HepG2 (cell line): ENCODE measurements around the gene EHD1. TPM values are rescaled to one million over a fixed set of nuclear protein-coding genes. Genes with fewer than 3 reads are reported as not detected.

Experiments used
- AGO1 ChIP-seq: fragments of 200-400 bp; formaldehyde crosslinking; IDR thresholded peaks from 2 replicates; pipeline ENCODE4 v1.6.1; 2017; ENCODE audit warnings: mild to moderate bottlenecking, low read depth, low read length, moderate library complexity; ENCODE audit not compliant: poor library complexity, severe bottlenecking
- CERS6 ChIP-seq: sonication (generic); formaldehyde crosslinking; IDR thresholded peaks from 2 replicates; pipeline ENCODE4 v1.5.0; 2020; ENCODE audit warnings: missing genetic modification reagents
- CTCF ChIP-seq: sonication (generic); formaldehyde crosslinking; IDR thresholded peaks from 2 replicates; pipeline ENCODE4 v1.5.0; 2020; ENCODE audit warnings: mild to moderate bottlenecking, missing genetic modification reagents, moderate library complexity
- ETV6 ChIP-seq: sonication (generic); formaldehyde crosslinking; conservative IDR thresholded peaks from 2 replicates; pipeline ENCODE4 v1.4.0; 2020; ENCODE audit warnings: missing genetic modification reagents
- GLI4 ChIP-seq: sonication (generic); formaldehyde crosslinking; IDR thresholded peaks from 2 replicates; pipeline ENCODE4 v1.5.1; 2020; ENCODE audit warnings: missing genetic modification reagents, mild to moderate bottlenecking, moderate library complexity, borderline replicate concordance
- KAT7 ChIP-seq: IDR thresholded peaks from 2 replicates; pipeline ENCODE4 v1.6.1; 2018; ENCODE audit warnings: borderline replicate concordance, missing compliant biosample characterization
- MAFG ChIP-seq: sonication (generic); formaldehyde crosslinking; IDR thresholded peaks from 2 replicates; pipeline ENCODE4 v1.5.1; 2020; ENCODE audit warnings: mild to moderate bottlenecking, missing genetic modification reagents
- MED1 ChIP-seq: sonication (generic); formaldehyde crosslinking; IDR thresholded peaks from 2 replicates; pipeline ENCODE4 v1.4.0; 2020; ENCODE audit warnings: missing genetic modification reagents
- PTBP1 ChIP-seq: fragments of 200-400 bp; formaldehyde crosslinking; IDR thresholded peaks from 2 replicates; pipeline ENCODE4 v1.6.1; 2018; ENCODE audit warnings: low read length, low read depth; ENCODE audit not compliant: poor library complexity, severe bottlenecking
- SSRP1 ChIP-seq: IDR thresholded peaks from 2 replicates; pipeline ENCODE4 v1.6.1; 2016; ENCODE audit warnings: control low read depth
- TEAD3 ChIP-seq: optimal IDR thresholded peaks from 2 replicates; pipeline ENCODE3; 2016; ENCODE audit warnings: borderline replicate concordance
- ZNF292 ChIP-seq: sonication (generic); formaldehyde crosslinking; IDR thresholded peaks from 2 replicates; pipeline ENCODE4 v1.8.1; 2022; ENCODE audit warnings: mild to moderate bottlenecking, low read depth, missing genetic modification reagents, borderline replicate concordance
- ZNF781 ChIP-seq: sonication (generic); formaldehyde crosslinking; IDR thresholded peaks from 2 replicates; pipeline ENCODE4 v1.5.1; 2020; ENCODE audit warnings: borderline replicate concordance, mild to moderate bottlenecking, missing genetic modification reagents; ENCODE audit errors: not compliant biosample characterization
- ZNF883 ChIP-seq: sonication (generic); formaldehyde crosslinking; IDR thresholded peaks from 2 replicates; pipeline ENCODE4 v1.5.1; 2020; ENCODE audit warnings: mild to moderate bottlenecking, missing genetic modification reagents; ENCODE audit errors: not compliant biosample characterization
- polyA plus RNA-seq, 8 experiments: library from polyadenylated mRNA; depleted of rRNA in 3 of 8; stranded (reverse) in 7 of 8; unstranded in 1 of 8; fragments of >200 nt; fragmentation: Illumina TruSeq in 4 of 8; extraction: Trizol in 4 of 8; gene quantifications; 2 replicates each; pipeline versions ENCODE4 v1.2.1 to v1.2.3, GENCODE V29; 2011 to 2016; ENCODE audit warnings: low read depth in 4 of 8, missing spikeins in 1 of 8, mixed read lengths in 1 of 8; ENCODE audit not compliant: insufficient read depth in 1 of 8
- total RNA-seq, 5 experiments: library from RNA; depleted of rRNA; stranded (reverse); fragments of >200 nt; fragmentation: Illumina TruSeq; extraction: Trizol; gene quantifications; 2 replicates each; pipeline ENCODE4 v1.2.3, GENCODE V29; 2016; ENCODE audit warnings: low read depth in 1 of 5
- TF ChIP-seq, protein P1 (sequence below): sonication (generic); formaldehyde crosslinking; IDR thresholded peaks from 2 replicates; pipeline ENCODE4 v1.5.0; 2020; ENCODE audit warnings: mild to moderate bottlenecking, missing genetic modification reagents, borderline replicate concordance
- TF ChIP-seq, protein P2 (sequence below): IDR thresholded peaks from 2 replicates; pipeline ENCODE4 v1.6.1; 2018; ENCODE audit warnings: missing genetic modification reagents

Gene EHD1
- total and polyA plus RNA-seq, 2 of the 13 experiments (the other 11 are each of a cell fraction or from before 2014, with no cell fraction given) = 23.6 to 26.6 TPM

GRCh38 chr11:64894070-64894811 is 15.8 kb upstream of the EHD1 start (continued):
- TF ChIP-seq, protein P1, sequence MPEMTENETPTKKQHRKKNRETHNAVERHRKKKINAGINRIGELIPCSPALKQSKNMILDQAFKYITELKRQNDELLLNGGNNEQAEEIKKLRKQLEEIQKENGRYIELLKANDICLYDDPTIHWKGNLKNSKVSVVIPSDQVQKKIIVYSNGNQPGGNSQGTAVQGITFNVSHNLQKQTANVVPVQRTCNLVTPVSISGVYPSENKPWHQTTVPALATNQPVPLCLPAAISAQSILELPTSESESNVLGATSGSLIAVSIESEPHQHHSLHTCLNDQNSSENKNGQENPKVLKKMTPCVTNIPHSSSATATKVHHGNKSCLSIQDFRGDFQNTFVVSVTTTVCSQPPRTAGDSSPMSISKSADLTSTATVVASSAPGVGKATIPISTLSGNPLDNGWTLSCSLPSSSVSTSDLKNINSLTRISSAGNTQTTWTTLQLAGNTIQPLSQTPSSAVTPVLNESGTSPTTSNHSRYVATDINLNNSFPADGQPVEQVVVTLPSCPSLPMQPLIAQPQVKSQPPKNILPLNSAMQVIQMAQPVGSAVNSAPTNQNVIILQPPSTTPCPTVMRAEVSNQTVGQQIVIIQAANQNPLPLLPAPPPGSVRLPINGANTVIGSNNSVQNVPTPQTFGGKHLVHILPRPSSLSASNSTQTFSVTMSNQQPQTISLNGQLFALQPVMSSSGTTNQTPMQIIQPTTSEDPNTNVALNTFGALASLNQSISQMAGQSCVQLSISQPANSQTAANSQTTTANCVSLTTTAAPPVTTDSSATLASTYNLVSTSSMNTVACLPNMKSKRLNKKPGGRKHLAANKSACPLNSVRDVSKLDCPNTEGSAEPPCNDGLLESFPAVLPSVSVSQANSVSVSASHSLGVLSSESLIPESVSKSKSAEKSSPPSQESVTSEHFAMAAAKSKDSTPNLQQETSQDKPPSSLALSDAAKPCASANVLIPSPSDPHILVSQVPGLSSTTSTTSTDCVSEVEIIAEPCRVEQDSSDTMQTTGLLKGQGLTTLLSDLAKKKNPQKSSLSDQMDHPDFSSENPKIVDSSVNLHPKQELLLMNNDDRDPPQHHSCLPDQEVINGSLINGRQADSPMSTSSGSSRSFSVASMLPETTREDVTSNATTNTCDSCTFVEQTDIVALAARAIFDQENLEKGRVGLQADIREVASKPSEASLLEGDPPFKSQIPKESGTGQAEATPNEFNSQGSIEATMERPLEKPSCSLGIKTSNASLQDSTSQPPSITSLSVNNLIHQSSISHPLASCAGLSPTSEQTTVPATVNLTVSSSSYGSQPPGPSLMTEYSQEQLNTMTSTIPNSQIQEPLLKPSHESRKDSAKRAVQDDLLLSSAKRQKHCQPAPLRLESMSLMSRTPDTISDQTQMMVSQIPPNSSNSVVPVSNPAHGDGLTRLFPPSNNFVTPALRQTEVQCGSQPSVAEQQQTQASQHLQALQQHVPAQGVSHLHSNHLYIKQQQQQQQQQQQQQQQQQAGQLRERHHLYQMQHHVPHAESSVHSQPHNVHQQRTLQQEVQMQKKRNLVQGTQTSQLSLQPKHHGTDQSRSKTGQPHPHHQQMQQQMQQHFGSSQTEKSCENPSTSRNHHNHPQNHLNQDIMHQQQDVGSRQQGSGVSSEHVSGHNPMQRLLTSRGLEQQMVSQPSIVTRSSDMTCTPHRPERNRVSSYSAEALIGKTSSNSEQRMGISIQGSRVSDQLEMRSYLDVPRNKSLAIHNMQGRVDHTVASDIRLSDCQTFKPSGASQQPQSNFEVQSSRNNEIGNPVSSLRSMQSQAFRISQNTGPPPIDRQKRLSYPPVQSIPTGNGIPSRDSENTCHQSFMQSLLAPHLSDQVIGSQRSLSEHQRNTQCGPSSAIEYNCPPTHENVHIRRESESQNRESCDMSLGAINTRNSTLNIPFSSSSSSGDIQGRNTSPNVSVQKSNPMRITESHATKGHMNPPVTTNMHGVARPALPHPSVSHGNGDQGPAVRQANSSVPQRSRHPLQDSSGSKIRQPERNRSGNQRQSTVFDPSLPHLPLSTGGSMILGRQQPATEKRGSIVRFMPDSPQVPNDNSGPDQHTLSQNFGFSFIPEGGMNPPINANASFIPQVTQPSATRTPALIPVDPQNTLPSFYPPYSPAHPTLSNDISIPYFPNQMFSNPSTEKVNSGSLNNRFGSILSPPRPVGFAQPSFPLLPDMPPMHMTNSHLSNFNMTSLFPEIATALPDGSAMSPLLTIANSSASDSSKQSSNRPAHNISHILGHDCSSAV (CRISPR knock-in tag) = no peak
- TF ChIP-seq ETV6 (CRISPR knock-in tag) (peak; percentile 60; the same call in 1 of the 2 replicates), TEAD3 (CRISPR knock-in tag) (peak; percentile 80), KAT7 (CRISPR knock-in tag) (no peak), CERS6 (CRISPR knock-in tag) (no peak), SSRP1 (CRISPR knock-in tag) (0 out of 2 replicates have a peak, but pooled peaks have one; percentile 66), CTCF (peak; percentile 99), MAFG (CRISPR knock-in tag) (no peak), ZNF781 (peak; percentile 61), PTBP1 (peak; percentile 43), GLI4 (peak; percentile 81; the same call in 1 of the 2 replicates), AGO1 (peak; percentile 13), MED1 (CRISPR knock-in tag) (peak; percentile 85), ZNF883 (CRISPR knock-in tag) (peak; percentile 14), ZNF292 (CRISPR knock-in tag) (0 out of 2 replicates have a peak, but pooled peaks have one; percentile 18)
- TF ChIP-seq, protein P2, sequence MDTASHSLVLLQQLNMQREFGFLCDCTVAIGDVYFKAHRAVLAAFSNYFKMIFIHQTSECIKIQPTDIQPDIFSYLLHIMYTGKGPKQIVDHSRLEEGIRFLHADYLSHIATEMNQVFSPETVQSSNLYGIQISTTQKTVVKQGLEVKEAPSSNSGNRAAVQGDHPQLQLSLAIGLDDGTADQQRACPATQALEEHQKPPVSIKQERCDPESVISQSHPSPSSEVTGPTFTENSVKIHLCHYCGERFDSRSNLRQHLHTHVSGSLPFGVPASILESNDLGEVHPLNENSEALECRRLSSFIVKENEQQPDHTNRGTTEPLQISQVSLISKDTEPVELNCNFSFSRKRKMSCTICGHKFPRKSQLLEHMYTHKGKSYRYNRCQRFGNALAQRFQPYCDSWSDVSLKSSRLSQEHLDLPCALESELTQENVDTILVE (CRISPR knock-in tag) = 0 out of 2 replicates have a peak, but pooled peaks have one; percentile 56
